NB4 (cell line): Measurements from ENCODE around the gene TANC1.

Experiments
- TF ChIP-seq, protein P1 (sequence below): IDR thresholded peaks from one replicate; pipeline ENCODE4 v1.5.1; 2012; ENCODE audit warnings: low read depth, low read length
- TF ChIP-seq, protein P2 (sequence below): IDR thresholded peaks from 2 replicates; pipeline ENCODE4 v1.6.1; 2011; ENCODE audit warnings: low read depth, low read length

DNA sequence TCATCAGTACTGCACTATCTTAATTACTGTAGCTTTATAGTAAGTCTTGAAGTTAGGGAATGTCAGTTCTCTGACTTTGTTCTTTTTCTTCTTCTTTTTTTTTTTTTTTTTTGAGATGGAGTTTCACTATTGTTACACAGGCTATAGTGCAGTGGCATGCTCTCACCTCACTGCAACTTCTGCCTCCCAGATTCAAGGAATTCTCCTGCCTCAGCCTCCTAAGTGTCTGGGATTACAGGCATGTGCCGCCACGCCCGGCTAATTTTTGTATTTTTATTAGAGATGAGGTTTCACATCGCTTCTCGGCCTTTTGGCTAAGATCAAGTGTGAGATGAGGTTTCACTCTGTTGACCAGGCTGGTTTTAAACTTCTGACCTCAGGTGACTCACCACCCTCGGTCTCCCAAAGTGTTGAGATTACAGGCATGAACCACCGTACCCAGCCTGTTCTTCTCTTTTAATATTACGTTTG lies 41.9 kb upstream of the TANC1 start:
- TF ChIP-seq, protein P1, sequence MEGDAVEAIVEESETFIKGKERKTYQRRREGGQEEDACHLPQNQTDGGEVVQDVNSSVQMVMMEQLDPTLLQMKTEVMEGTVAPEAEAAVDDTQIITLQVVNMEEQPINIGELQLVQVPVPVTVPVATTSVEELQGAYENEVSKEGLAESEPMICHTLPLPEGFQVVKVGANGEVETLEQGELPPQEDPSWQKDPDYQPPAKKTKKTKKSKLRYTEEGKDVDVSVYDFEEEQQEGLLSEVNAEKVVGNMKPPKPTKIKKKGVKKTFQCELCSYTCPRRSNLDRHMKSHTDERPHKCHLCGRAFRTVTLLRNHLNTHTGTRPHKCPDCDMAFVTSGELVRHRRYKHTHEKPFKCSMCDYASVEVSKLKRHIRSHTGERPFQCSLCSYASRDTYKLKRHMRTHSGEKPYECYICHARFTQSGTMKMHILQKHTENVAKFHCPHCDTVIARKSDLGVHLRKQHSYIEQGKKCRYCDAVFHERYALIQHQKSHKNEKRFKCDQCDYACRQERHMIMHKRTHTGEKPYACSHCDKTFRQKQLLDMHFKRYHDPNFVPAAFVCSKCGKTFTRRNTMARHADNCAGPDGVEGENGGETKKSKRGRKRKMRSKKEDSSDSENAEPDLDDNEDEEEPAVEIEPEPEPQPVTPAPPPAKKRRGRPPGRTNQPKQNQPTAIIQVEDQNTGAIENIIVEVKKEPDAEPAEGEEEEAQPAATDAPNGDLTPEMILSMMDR: no peak
- TF ChIP-seq, protein P2, sequence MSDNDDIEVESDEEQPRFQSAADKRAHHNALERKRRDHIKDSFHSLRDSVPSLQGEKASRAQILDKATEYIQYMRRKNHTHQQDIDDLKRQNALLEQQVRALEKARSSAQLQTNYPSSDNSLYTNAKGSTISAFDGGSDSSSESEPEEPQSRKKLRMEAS: no peak
